NCI-H446 (cell line): ENCODE data around the gene CAMTA1.

Source experiments
- DNase-seq, 2 experiments: peaks; one replicate each; lab custom pipeline; 2025; lab: John Stamatoyannopoulos, UW

The CAMTA1 gene

DNA sequence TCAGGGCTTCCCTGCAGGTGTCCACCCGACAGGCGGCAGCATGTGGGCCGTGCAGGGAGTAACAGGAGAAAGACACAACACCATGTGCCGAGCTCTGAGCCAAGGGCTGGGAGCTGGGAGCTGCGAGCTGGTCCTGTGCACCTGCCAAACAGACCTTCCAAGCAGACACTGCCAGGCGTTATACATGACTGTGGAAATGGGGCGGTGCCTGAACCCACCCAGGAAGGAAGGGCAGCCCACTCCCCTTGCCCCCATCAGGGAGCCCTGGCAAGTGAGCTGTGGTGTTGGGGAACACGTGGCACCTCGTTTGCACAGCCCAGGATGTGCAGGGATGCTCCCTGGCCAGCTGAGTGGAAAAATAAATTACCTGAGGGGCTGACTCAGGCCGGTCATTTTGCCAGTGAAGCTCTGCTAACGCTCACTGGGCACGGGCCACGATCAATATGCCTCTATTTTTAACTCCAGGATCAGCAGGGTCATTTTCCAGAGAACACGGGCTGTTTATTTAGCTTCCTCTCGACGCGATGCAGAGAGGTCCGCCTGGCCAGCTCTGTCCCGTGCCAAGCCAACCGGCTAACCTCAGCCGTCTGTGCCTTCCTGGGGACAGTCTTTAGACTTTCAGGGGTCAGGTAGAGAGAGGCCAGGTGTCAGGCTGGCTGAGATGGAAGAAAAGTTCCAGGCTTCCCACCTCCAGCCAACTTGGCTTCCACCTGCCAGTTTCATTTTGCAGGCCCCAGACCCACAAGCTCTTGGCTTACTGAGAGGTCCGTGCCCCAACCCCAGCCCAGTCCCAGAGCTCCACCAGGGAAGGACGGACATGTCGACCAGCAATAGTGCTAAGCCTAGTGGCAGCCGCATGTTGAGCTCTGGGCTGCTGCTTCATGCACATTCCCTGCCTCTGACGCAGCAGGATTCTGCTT, 789.1 kb downstream of the CAMTA1 start:
- DNase-seq, result no peak

DNA sequence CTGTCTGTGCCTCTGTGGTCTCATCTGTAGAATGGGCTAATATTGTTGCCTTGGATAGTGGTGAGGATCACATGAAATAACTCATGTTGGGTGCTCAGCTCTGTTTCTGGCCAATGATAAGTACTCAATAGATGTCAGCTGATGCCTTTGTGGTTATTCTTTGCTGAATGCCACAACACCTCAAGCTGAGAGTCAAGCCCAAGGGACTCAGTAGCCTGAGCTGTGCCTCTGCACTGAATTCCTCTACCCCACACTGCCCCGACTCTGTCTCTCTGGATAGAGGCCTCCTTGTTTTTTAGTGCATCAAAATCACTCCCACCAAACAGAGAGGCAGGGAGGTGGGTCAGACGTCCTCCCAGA, 789.8 kb downstream of the CAMTA1 start:
- no peak for DNase-seq

GRCh38 chr1:7576946-7577657, 791.8 kb downstream of the CAMTA1 start:
- no peak for DNase-seq

DNA sequence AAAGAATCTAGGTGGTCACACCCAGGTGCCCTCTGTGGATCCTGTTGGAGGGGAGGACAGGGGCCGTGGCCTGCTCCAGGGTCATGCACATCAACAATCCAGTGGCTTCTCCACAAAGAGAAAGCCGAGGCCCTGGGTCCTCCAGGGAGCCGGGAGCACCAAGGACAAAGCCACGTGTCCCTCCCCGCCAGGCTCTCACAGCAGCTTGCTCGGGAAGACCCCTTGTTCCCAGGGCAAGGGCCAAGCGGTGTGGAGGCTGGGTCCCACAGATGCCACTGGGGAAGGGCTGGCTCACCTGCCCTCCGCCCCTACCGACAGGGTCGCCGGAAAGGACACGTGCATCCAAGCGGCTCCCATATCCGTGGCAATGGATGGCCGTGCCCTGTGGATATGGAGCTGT, 793.0 kb downstream of the CAMTA1 start:
- no peak for DNase-seq

DNA sequence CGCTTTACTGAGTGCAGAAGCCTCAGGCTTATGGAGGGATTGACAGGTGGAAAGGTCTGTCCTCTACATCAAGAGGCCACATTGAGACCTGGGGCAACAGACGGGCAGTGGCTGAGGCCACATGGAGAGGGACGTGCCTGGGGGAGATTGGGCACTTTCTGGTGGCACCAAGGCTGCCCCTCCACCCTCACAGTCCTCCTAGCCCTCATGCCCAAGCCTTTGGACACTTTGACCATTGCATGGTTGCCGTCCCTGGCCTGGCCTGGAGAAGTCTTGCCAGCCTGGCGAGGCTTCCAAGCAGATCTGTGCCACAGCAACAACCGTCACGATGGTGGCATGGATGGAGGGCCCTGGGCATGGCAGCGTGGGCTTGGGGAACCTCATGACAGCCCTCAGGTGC, 793.8 kb downstream of the CAMTA1 start:
- no peak for DNase-seq

DNA sequence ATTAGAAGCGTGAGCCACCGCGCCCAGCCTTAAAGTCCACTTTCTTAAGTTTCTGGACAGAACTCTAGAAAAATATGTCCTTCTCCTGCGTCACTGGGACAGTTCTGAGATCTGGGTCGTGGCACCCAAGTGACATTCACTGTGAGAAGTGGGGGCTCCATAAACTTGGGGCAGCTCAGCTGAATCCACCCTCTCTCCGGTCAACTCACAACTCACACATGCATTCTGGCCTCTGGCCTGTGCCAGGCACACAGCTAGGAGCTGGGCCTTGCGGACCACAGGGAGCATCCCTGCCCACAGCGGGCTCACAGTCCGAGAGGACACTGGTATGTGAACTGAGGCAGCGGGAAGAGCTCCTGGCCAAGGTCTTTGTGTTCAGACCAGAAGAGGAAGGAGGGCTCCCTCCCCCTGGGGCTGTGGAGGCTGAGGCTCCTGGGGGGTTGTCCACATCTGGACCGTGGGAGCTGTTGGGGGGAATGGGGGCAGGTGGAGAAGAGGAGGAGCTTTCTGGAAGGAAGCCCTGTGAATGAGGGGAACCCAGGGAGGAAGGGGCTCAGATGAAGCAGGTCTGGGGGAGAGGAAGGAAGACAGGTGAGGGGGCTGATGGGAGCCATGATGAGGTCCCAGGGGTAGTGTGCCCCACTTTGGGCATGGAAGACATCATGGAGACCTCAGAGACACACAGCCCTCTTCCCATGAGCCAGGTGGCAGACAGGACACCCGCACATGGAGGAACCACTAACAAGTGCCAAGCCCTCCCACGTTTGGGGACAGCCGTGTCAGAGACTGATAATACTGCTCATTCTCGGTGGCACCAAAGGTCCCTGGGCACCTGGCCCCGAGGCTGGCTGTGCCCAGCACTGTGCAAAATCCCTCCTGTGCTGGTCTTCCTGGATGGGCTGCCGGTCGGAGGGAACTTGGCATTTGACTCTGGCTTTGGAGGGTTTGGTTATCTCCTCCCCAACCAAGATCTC, 794.9 kb downstream of the CAMTA1 start:
- no peak for DNase-seq

DNA sequence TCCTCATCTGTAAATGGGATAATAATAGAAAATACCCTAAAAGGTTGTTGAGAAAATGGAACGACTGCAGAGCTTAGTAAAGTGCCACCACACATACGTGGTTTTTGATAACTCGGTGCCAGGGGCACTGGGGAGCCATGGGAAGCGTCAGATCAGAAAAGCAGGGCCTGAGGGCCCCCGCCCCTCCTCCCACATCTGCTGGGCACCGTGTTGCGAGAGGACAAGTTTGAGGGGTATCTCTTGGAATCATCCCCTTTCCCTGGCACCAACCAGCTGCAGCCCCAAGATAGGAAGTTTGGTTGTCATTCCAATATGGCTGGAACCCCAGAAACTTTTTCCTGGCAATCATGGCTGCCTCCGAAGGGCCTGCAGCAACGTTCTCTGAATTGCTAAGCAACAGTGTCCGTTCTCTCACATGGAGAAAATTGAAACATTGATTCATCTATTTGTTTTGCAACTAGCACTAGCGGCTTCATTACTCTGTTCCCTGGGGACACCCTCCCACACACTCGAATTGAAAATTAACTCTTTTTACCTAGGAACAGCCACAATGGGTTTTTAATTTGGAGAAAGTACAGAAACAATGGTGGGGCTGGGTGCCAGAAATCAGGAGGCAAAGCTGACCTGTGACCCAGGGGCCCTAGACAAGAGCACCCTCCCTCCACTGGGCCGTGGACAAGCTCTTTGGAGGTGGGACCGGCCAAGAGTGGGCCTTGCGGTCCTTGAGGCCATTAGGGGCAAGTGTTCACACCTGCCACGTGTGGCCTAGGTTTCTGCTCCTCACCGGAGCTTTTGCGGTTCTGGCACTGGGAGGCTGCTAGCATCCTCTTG, 795.9 kb downstream of the CAMTA1 start:
- DNase-seq, result peak in 1 of 2 experiments; percentile 21

GRCh38 chr1:7581754-7582459, 796.7 kb downstream of the CAMTA1 start:
- DNase-seq, result peak; percentile 20 to 41

- no peak for DNase-seq
Observed at GRCh38 chr1:7582460-7582972, 797.3 kb downstream of the CAMTA1 start.

- DNase-seq, result no peak
Observed at GRCh38 chr1:7583291-7584096, 798.2 kb downstream of the CAMTA1 start.

- no peak for DNase-seq
Observed at GRCh38 chr1:7584157-7584556, 798.9 kb downstream of the CAMTA1 start.

- DNase-seq, result no peak
Observed at GRCh38 chr1:7584643-7585042, 799.4 kb downstream of the CAMTA1 start.

GRCh38 chr1:7585216-7585907, 800.1 kb downstream of the CAMTA1 start:
- no peak for DNase-seq

DNA sequence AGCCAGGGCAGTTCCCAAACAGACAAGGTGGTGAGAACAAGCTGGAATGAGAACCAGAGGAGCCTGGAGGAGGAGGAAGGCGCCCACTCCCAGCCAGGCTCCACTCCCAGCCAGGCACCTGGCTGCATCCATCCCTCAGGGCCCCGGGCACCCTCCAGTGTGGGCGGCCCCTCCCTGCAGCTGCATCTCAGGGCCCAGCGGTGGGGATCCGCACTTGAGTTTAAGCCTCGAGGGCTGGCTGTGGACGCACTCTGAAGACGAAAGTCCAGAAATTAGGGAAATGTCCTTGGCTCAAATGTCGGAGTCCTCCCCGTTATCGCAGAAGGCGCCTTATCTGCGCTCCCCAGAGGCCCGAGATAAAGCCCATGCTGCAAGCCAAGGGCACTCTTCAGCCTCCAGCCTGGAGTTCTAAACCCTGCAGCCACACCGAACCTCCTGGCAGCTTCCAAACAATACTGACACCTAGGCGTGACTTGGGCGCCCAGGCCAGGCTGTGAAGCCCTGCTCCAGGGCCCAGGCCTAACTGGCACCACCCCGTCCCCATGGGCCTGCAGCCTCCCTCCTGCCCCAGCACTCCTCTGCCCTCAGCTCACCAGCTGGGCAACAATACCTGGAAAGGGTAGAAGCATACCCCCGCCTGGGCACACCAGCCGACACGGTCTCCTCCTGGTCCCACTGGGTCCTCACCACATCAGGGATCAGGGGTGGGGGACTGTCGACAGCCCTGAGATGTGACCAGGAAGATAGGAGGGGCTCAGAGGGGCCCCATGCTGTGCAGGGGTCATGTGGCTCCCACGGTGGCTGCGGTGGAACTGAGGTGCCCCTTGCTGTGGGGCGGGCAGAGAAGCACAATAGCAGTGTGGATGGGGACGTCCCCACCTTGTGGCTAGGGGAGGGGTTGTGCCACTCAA, 801.0 kb downstream of the CAMTA1 start:
- no peak for DNase-seq

- no peak for DNase-seq
Observed at GRCh38 chr1:7587108-7587772, 802.0 kb downstream of the CAMTA1 start.

GRCh38 chr1:7587773-7588456, 802.7 kb downstream of the CAMTA1 start:
- no peak for DNase-seq

DNA sequence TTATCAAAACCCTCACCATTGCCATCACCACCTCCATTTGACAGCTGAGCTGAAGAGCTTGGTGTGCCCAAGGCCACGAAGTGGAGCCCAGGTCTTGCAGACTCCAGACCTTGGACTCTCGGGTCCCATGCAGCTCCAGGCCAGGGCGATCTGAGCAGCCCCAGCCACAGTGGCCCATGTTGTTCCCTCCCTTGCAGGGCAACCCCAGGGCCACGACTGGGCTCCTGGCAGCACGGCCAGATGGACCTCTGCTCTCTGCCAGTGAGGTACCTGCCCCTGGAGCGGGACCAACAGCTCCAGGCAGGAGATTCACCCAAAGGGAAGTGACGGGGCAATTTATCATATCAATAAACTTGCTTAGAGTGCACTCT, 803.2 kb downstream of the CAMTA1 start:
- DNase-seq, result no peak
